Measurements from ENCODE around the gene NOXRED1. TPM values are rescaled to one million over a fixed set of nuclear protein-coding genes. Genes with fewer than 3 reads are reported as not detected.
"Not testable (repeated sequence)": the region's sequence is repeated elsewhere in the genome, so short reads cannot be mapped to it uniquely, and the experiment has no call there.

The NOXRED1 gene
- total RNA-seq, result 0.27 and 0.30 TPM in 2 replicates

- intact Hi-C loops (cut with micrococcal nuclease), result no loop called here
These were observed at the start of gene NOXRED1 for GRCh38 chr14:77423423-77423822. TSS of gene NOXRED1 (minus strand) at chr14:77423523. CDS start at chr14:77422889, 634 bp downstream.

- intact Hi-C loops (cut with micrococcal nuclease), result no loop called here
These were observed 47.0 kb upstream of the NOXRED1 start for GRCh38 chr14:77470224-77470870.

- intact Hi-C loops (cut with micrococcal nuclease), result no loop called here
These were observed 46.2 kb upstream of the NOXRED1 start for GRCh38 chr14:77469539-77469938.

GRCh38 chr14:77469067-77469505 lies 45.8 kb upstream of the NOXRED1 start:
- intact Hi-C loops (cut with micrococcal nuclease), result no loop called here

GRCh38 chr14:77467801-77468200 lies 44.5 kb upstream of the NOXRED1 start:
- intact Hi-C loops (cut with micrococcal nuclease), result no loop called here

- intact Hi-C loops (cut with micrococcal nuclease), result loop anchor here (2.0 to 5.0 kb wide), 4 partner anchors 157 to 647 kb away; partner anchors contain the start of genes ADCK1 and ANGEL1
These were observed 35.9 kb upstream of the NOXRED1 start for GRCh38 chr14:77459072-77459723.

- intact Hi-C loops (cut with micrococcal nuclease), result loop anchor here (2.0 to 5.0 kb wide), 4 partner anchors 156 to 646 kb away; partner anchors contain the start of genes ADCK1 and ANGEL1
These were observed 35.1 kb upstream of the NOXRED1 start for GRCh38 chr14:77458249-77458950.

- intact Hi-C loops (cut with micrococcal nuclease), result loop anchor here (1.0 to 5.0 kb wide), 12 partner anchors 80 to 645 kb away; partner anchors contain the start of genes ADCK1, ALKBH1, ANGEL1 and CIPC
These were observed 34.4 kb upstream of the NOXRED1 start, which contains the start of the genes AHSA1 and VIPAS39 for GRCh38 chr14:77457522-77458248. TSS of gene AHSA1 (plus strand) at chr14:77458093. CDS start at chr14:77458190, 97 bp downstream. TSS of gene VIPAS39 (minus strand) at chr14:77457601. CDS start at chr14:77454102, 3,499 bp downstream.

GRCh38 chr14:77457115-77457521 lies 33.8 kb upstream of the NOXRED1 start:
- intact Hi-C loops (cut with micrococcal nuclease), result loop anchor here (1.0 to 5.0 kb wide), 11 partner anchors 80 to 645 kb away; partner anchors contain the start of genes ALKBH1, ANGEL1, CIPC and GSTZ1

GRCh38 chr14:77455966-77456640 lies 32.8 kb upstream of the NOXRED1 start:
- intact Hi-C loops (cut with micrococcal nuclease), result loop anchor here (2.0 to 5.0 kb wide), 4 partner anchors 95 to 644 kb away; partner anchors contain the start of gene ANGEL1

- intact Hi-C loops (cut with micrococcal nuclease), result no loop called here
These were observed 18.9 kb upstream of the NOXRED1 start for GRCh38 chr14:77442196-77442595.

GRCh38 chr14:77439861-77440260 lies 16.5 kb upstream of the NOXRED1 start:
- intact Hi-C loops (cut with micrococcal nuclease), result no loop called here

- intact Hi-C loops (cut with micrococcal nuclease), result no loop called here
These were observed 15.3 kb upstream of the NOXRED1 start for GRCh38 chr14:77438596-77438995.

- intact Hi-C loops (cut with micrococcal nuclease), result no loop called here
These were observed 12.7 kb upstream of the NOXRED1 start for GRCh38 chr14:77436042-77436441.

GRCh38 chr14:77426396-77426795 lies 3.1 kb upstream of the NOXRED1 start:
- intact Hi-C loops (cut with micrococcal nuclease), result no loop called here

- intact Hi-C loops (cut with micrococcal nuclease), result no loop called here
These were observed 1.5 kb upstream of the NOXRED1 start for GRCh38 chr14:77424862-77425261.

- intact Hi-C loops (cut with micrococcal nuclease), result no loop called here
These were observed 2.1 kb downstream of the NOXRED1 start for GRCh38 chr14:77421201-77421600.

- intact Hi-C loops (cut with micrococcal nuclease), result no loop called here
These were observed 6.5 kb downstream of the NOXRED1 start for GRCh38 chr14:77416836-77417235.

- intact Hi-C loops (cut with micrococcal nuclease), result not testable (repeated sequence)
These were observed 7.2 kb downstream of the NOXRED1 start for GRCh38 chr14:77416098-77416497.

GRCh38 chr14:77415403-77416030 lies 7.8 kb downstream of the NOXRED1 start:
- intact Hi-C loops (cut with micrococcal nuclease), result not testable (repeated sequence)
